Suprapubic skin (tissue), 3 donors: Measurements from ENCODE around the gene FBXL13.

ENCODE experiments used
- CTCF ChIP-seq, 2 donors: fragments of 200-600 bp in 1 of 2; fragments of 450-650 bp in 1 of 2; sonication (generic) in 1 of 2; IDR thresholded peaks; one replicate each; pipeline ENCODE4 v1.5.1; 2016 to 2019; ENCODE audit warnings: antibody characterized with exemption in 2 of 2, mild to moderate bottlenecking in 1 of 2, moderate library complexity in 1 of 2
- POLR2A ChIP-seq, 2 donors: fragments of 450-650 bp; IDR thresholded peaks; one replicate each; pipeline ENCODE4 v1.6.1; 2017; ENCODE audit warnings: antibody characterized with exemption in 2 of 2, mild to moderate bottlenecking in 2 of 2, moderate library complexity in 2 of 2

- TF ChIP-seq CTCF (IDR thresholded peaks at IDR 0.05): no peak
- no peak for TF ChIP-seq POLR2A (IDR thresholded peaks at IDR 0.05)
Observed at GRCh38 chr7:102994567-102994966, 80.0 kb downstream of the FBXL13 start.
